Stimulated activated CD4-positive, alpha-beta T cell treated with anti-CD3 and anti-CD28 coated beads, TNF-alpha, amount 100 ng/mL, for 1 hour (primary cell): ENCODE measurements around the gene TLR2.
"Not testable (repeated sequence)": the region's sequence is repeated elsewhere in the genome, so short reads cannot be mapped to it uniquely, and the experiment has no call there.

Experiments
- DNase-seq, 3 donors: peaks; one replicate each; pipeline ENCODE4 v3.0.0-alpha.2; 2020; ENCODE audit warnings: low read depth in 3 of 3, low spot score in 1 of 3

The TLR2 gene

GRCh38 chr4:153655928-153656327 is 28.2 kb upstream of the TLR2 start:
- no peak for DNase-seq

- no peak for DNase-seq
These were observed 22.8 kb upstream of the TLR2 start for GRCh38 chr4:153661215-153661822.

GRCh38 chr4:153661908-153662307 is 22.2 kb upstream of the TLR2 start:
- no peak for DNase-seq

- DNase-seq, result no peak
These were observed 20.4 kb upstream of the TLR2 start for GRCh38 chr4:153663667-153664066.

GRCh38 chr4:153666505-153666904 is 17.6 kb upstream of the TLR2 start:
- not testable (repeated sequence) for DNase-seq

GRCh38 chr4:153668647-153669046 is 15.4 kb upstream of the TLR2 start:
- DNase-seq, result no peak

- DNase-seq, result no peak
These were observed 14.2 kb upstream of the TLR2 start for GRCh38 chr4:153669838-153670237.

- DNase-seq, result no peak
These were observed 7.6 kb upstream of the TLR2 start for GRCh38 chr4:153676486-153676885.

GRCh38 chr4:153676984-153677383 is 7.1 kb upstream of the TLR2 start:
- no peak for DNase-seq

- no peak for DNase-seq
These were observed 4.6 kb upstream of the TLR2 start for GRCh38 chr4:153679486-153679885.

- DNase-seq, result no peak
These were observed 308 bp upstream of the TLR2 start for GRCh38 chr4:153683763-153684181.

GRCh38 chr4:153684971-153685371 is 891 bp downstream of the TLR2 start:
- no peak for DNase-seq

GRCh38 chr4:153704522-153704921 is 20.4 kb downstream of the TLR2 start:
- no peak for DNase-seq

- DNase-seq, result no peak
These were observed 21.8 kb downstream of the TLR2 start for GRCh38 chr4:153705743-153706468.

- no peak for DNase-seq
These were observed 22.4 kb downstream of the TLR2 start for GRCh38 chr4:153706519-153706918.

GRCh38 chr4:153710681-153711080 is 26.6 kb downstream of the TLR2 start:
- no peak for DNase-seq

- DNase-seq, result no peak
These were observed 30.0 kb downstream of the TLR2 start for GRCh38 chr4:153713866-153714646.

GRCh38 chr4:153722036-153722435 is 38.0 kb downstream of the TLR2 start:
- no peak for DNase-seq

GRCh38 chr4:153724606-153725005 is 40.5 kb downstream of the TLR2 start:
- DNase-seq, result no peak

GRCh38 chr4:153725136-153725830 is 41.2 kb downstream of the TLR2 start:
- no peak for DNase-seq

- no peak for DNase-seq
These were observed 41.7 kb downstream of the TLR2 start for GRCh38 chr4:153725831-153726154.

GRCh38 chr4:153728151-153728550 is 44.1 kb downstream of the TLR2 start:
- DNase-seq, result no peak
